ENCODE measurements around the gene PAMR1.

GRCh38 chr11:35523861-35524260 lies 1.6 kb downstream of the PAMR1 start:
- TF ChIP-seq CTCF (IDR thresholded peaks at IDR 0.05) (no peak), POLR2A (IDR thresholded peaks at IDR 0.05) (no peak)
